ENCODE measurements around the gene PRRC2C. TPM values are rescaled to one million over a fixed set of nuclear protein-coding genes. Genes with fewer than 3 reads are reported as not detected.

PRRC2C gene
- polyA plus RNA-seq, 2 of the 4 experiments (the other 2 are of a cell fraction): 50.3 to 96.3 TPM

DNA sequence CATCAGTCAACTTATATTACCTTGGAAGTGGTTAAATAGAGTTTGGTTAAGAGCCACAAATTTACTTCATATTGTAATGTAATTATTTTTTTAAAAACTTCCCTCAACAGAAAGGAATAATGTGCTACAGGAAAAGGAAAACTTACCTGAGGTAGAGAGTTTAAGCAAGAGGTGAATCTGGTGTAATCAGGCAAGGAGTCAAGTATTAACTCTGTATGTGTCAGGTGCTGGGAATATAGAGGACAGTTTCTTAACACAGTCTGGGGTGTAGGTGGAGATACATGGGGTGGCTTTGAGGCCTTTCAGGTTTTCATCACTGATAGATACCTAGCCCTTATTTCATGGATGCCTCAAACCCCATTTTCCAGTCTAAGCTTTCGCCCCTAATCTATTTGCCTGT lies 110.8 kb downstream of the PRRC2C start:
- DNase-seq (ENCODE audit: low read depth in 1 of 2, low spot score in 1 of 2) (no peak), ATAC-seq (peak in 1 of 2 experiments; percentile 21; a peak in 1 of 6 replicates), FAIRE-seq (no peak)
- ChIA-PET CTCF (interaction anchor here (0.9 to 1.5 kb wide), 2 partner anchors 9 to 49 kb away, joined by 3 to 4 read pairs; no protein-coding TSS in a partner anchor), POLR2A (no interaction called here)
- Histone ChIP-seq H3K9me3 (no peaks in the 10 kb centered on the region), H3K4me2 (no peak overlapping the region), H3K27ac (no peak overlapping the region), H3K4me1 (no peaks in the 10 kb centered on the region), H3K4me3 (no peak overlapping the region)
- TF ChIP-seq, protein P1, sequence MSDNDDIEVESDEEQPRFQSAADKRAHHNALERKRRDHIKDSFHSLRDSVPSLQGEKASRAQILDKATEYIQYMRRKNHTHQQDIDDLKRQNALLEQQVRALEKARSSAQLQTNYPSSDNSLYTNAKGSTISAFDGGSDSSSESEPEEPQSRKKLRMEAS (IDR thresholded peaks at IDR 0.05): no peak
- TF ChIP-seq JUN (IDR thresholded peaks at IDR 0.05): no peak
- TF ChIP-seq EHMT2 (IDR thresholded peaks at IDR 0.05; ENCODE audit: low read depth): no peak
- TF ChIP-seq, protein P2, sequence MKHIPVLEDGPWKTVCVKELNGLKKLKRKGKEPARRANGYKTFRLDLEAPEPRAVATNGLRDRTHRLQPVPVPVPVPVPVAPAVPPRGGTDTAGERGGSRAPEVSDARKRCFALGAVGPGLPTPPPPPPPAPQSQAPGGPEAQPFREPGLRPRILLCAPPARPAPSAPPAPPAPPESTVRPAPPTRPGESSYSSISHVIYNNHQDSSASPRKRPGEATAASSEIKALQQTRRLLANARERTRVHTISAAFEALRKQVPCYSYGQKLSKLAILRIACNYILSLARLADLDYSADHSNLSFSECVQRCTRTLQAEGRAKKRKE (CRISPR knock-in tag; IDR thresholded peaks at IDR 0.05; ENCODE audit: low read depth): no peak
- no peak for TF ChIP-seq RARB (CRISPR knock-in tag; IDR thresholded peaks at IDR 0.05)
- no peak for TF ChIP-seq EHF (CRISPR knock-in tag; IDR thresholded peaks at IDR 0.05)
- no peak for TF ChIP-seq RNF2 (IDR thresholded peaks at IDR 0.05; ENCODE audit: borderline replicate concordance, low read depth)
- TF ChIP-seq, protein P3, sequence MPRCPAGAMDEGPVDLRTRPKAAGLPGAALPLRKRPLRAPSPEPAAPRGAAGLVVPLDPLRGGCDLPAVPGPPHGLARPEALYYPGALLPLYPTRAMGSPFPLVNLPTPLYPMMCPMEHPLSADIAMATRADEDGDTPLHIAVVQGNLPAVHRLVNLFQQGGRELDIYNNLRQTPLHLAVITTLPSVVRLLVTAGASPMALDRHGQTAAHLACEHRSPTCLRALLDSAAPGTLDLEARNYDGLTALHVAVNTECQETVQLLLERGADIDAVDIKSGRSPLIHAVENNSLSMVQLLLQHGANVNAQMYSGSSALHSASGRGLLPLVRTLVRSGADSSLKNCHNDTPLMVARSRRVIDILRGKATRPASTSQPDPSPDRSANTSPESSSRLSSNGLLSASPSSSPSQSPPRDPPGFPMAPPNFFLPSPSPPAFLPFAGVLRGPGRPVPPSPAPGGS (IDR thresholded peaks at IDR 0.05): no peak
- TF ChIP-seq TP53 (CRISPR knock-in tag; IDR thresholded peaks at IDR 0.05): no peak
- no peak for TF ChIP-seq NR3C1 (IDR thresholded peaks at IDR 0.05)
- TF ChIP-seq ZNF302 (CRISPR knock-in tag; IDR thresholded peaks at IDR 0.05): no peak
- TF ChIP-seq, protein P4, sequence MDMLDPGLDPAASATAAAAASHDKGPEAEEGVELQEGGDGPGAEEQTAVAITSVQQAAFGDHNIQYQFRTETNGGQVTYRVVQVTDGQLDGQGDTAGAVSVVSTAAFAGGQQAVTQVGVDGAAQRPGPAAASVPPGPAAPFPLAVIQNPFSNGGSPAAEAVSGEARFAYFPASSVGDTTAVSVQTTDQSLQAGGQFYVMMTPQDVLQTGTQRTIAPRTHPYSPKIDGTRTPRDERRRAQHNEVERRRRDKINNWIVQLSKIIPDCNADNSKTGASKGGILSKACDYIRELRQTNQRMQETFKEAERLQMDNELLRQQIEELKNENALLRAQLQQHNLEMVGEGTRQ (IDR thresholded peaks at IDR 0.05): no peak
- no peak for TF ChIP-seq HOXA7 (CRISPR knock-in tag; IDR thresholded peaks at IDR 0.05)
- TF ChIP-seq CHD2 (IDR thresholded peaks at IDR 0.05; ENCODE audit: low read length, partially characterized antibody): no peak
- no peak for TF ChIP-seq RFX5 (IDR thresholded peaks at IDR 0.05)
- TF ChIP-seq FOSL2 (IDR thresholded peaks at IDR 0.05): no peak
- no peak for TF ChIP-seq FOSL2 (CRISPR knock-in tag; IDR thresholded peaks at IDR 0.05)
- no peak for TF ChIP-seq FOSB (CRISPR knock-in tag; IDR thresholded peaks at IDR 0.05)
- TF ChIP-seq KDM5A (IDR thresholded peaks at IDR 0.05): no peak
- no peak for TF ChIP-seq KDM1A (IDR thresholded peaks at IDR 0.05; ENCODE audit: low read depth)
- WGBS (ENCODE audit: missing lambda C conversion rate): 97% methylated on average over 1 of the region's 1 CpG

DNA sequence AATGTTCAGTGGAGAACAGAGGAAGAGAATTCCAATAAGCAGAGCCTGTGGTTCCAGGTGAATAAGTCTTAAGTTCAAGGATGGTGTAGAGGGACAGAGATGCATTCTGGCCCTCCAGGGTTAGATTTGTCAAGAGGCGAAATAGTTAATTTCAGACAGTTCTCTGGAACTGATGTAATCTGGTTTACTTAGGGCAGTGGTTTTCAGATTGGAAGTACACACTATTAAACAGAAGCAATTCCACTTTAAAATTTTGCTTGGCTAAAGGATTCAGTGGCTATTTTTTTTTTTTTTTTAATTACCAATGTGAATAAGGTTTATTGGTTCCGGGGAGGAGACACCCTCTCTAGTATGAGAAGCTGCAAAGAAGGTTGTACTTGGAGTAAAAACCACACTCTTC lies 111.4 kb downstream of the PRRC2C start:
- ChIA-PET POLR2A (no interaction called here), CTCF (interaction anchor here (1.5 kb wide), 1 partner anchor 8 kb away, joined by 3 read pairs; no protein-coding TSS in a partner anchor)
- DNase-seq (ENCODE audit: low read depth in 1 of 2, low spot score in 1 of 2): no peak
- H3K9me3 ChIP-seq: no peaks in the 10 kb centered on the region
- H3K4me2 ChIP-seq: no peak overlapping the region
- TF ChIP-seq JUNB (IDR thresholded peaks at IDR 0.05) (no peak), NR3C1 (IDR thresholded peaks at IDR 0.05) (no peak), CHD2 (IDR thresholded peaks at IDR 0.05; ENCODE audit: low read length, partially characterized antibody) (no peak), SREBF2 (IDR thresholded peaks at IDR 0.05) (no peak), PHF8 (IDR thresholded peaks at IDR 0.05; ENCODE audit: borderline replicate concordance, low read depth) (no peak), FOSL2 (IDR thresholded peaks at IDR 0.05) (no peak), FOSL2 (CRISPR knock-in tag; IDR thresholded peaks at IDR 0.05) (no peak), SMC3 (IDR thresholded peaks at IDR 0.05) (no peak), FOXS1 (CRISPR knock-in tag; IDR thresholded peaks at IDR 0.05) (no peak), KDM1A (IDR thresholded peaks at IDR 0.05; ENCODE audit: low read depth) (no peak), KDM5A (IDR thresholded peaks at IDR 0.05) (no peak)
- TF ChIP-seq, protein P2 (CRISPR knock-in tag; IDR thresholded peaks at IDR 0.05; ENCODE audit: low read depth): no peak
- TF ChIP-seq, protein P5, sequence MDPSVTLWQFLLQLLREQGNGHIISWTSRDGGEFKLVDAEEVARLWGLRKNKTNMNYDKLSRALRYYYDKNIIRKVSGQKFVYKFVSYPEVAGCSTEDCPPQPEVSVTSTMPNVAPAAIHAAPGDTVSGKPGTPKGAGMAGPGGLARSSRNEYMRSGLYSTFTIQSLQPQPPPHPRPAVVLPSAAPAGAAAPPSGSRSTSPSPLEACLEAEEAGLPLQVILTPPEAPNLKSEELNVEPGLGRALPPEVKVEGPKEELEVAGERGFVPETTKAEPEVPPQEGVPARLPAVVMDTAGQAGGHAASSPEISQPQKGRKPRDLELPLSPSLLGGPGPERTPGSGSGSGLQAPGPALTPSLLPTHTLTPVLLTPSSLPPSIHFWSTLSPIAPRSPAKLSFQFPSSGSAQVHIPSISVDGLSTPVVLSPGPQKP (IDR thresholded peaks at IDR 0.05; ENCODE audit: low read depth, low read length): no peak
- no peak overlapping the region for H3K4me3 ChIP-seq
- 88% methylated on average over 2 of the region's 2 CpGs for WGBS (ENCODE audit: missing lambda C conversion rate)
- FAIRE-seq: no peak
- H3K4me1 ChIP-seq: no peaks in the 10 kb centered on the region
- ATAC-seq: no peak; a peak in 1 of 6 replicates
- H3K27ac ChIP-seq: no peak overlapping the region

Data from A549 (cell line).